ENCODE results near the gene AGAP6. TPM values are rescaled to one million over a fixed set of nuclear protein-coding genes. Genes with fewer than 3 reads are reported as not detected.
"Not testable (repeated sequence)": the region's sequence is repeated elsewhere in the genome, so short reads cannot be mapped to it uniquely, and the experiment has no call there.

The AGAP6 gene
- 10 to 100 TPM; 15.0 to 40.0 (median 23.2) TPM for total RNA-seq

GRCh38 chr10:49988376-49988775, at the start of gene AGAP6:
AGAP6 (plus strand) TSS chr10:49988406; CDS start chr10:49988716, 310 bp downstream.
- H3K9me3 ChIP-seq; H3K36me3 ChIP-seq; H3K4me3 ChIP-seq; intact Hi-C loops (cut with DNase I; ENCODE audit: low total_unique reads); DNase-seq; H3K4me1 ChIP-seq; in situ Hi-C loops (cut with MboI; ENCODE audit: low pct_ligation_motif_present in 1 of 4, low pct_unique_long_range_greater_than_20kb in 1 of 4, low sequenced_read_pairs in 3 of 4); H3K27me3 ChIP-seq; H3K27ac ChIP-seq: not testable (repeated sequence)
- 96% methylated on average over 15 of the region's 18 CpGs; no CpG with 5 or more reads in 1 of the 2 donors for WGBS, 2 donors (ENCODE audit: low coverage in 1 of 2)

- 1% methylated on average over 64 of the region's 81 CpGs; no CpG with 5 or more reads in 1 of the 2 donors for WGBS, 2 donors (ENCODE audit: low coverage in 1 of 2)
- H3K27me3 ChIP-seq; in situ Hi-C loops (cut with MboI; ENCODE audit: low pct_ligation_motif_present in 1 of 4, low pct_unique_long_range_greater_than_20kb in 1 of 4, low sequenced_read_pairs in 3 of 4); H3K9me3 ChIP-seq; H3K36me3 ChIP-seq; intact Hi-C loops (cut with DNase I; ENCODE audit: low total_unique reads): not testable (repeated sequence)
- H3K4me1 ChIP-seq: peaks cover 10 to 20% (median 12%) of the 10 kb centered on the region in 4 donors
- H3K4me3 ChIP-seq: peak within 1 kb of the TSS; percentile 42 to 91 (median 72)
- peak; percentile 47 for TF ChIP-seq POLR2A (IDR thresholded peaks at IDR 0.05)
- TF ChIP-seq POLR2AphosphoS5 (IDR thresholded peaks at IDR 0.05): peak; percentile 68 to 78 (median 78)
- peak in 1 of 5 experiments; percentile 5 for TF ChIP-seq CTCF (IDR thresholded peaks at IDR 0.05)
- H3K27ac ChIP-seq: peak within 1 kb of the TSS; percentile 81 to 84 (median 82)
- DNase-seq: peak; percentile 83
These were observed 46.5 kb upstream of the AGAP6 start, which contains the start of the genes PARG and TIMM23B for GRCh38 chr10:49941447-49942338. PARG (minus strand) TSS chr10:49942027; CDS start chr10:49941725, 302 bp downstream. TIMM23B (plus strand) TSS chr10:49942053; CDS start chr10:49942195, 142 bp downstream.

- Histone ChIP-seq H3K4me1 (peaks cover 10 to 20% (median 12%) of the 10 kb centered on the region in 4 donors), H3K4me3 (peak overlapping the region; percentile 42 to 91 (median 72)), H3K27ac (peak overlapping the region; percentile 81 to 84 (median 82))
- DNase-seq; H3K36me3 ChIP-seq; in situ Hi-C loops (cut with MboI; ENCODE audit: low pct_ligation_motif_present in 1 of 4, low pct_unique_long_range_greater_than_20kb in 1 of 4, low sequenced_read_pairs in 3 of 4); intact Hi-C loops (cut with DNase I; ENCODE audit: low total_unique reads); H3K9me3 ChIP-seq; H3K27me3 ChIP-seq: not testable (repeated sequence)
- 1 to 7% methylated on average over 6 to 12 of the region's 12 CpGs for WGBS, 2 donors (ENCODE audit: low coverage in 1 of 2)
These were observed 45.9 kb upstream of the AGAP6 start for GRCh38 chr10:49942339-49942705.

GRCh38 chr10:49943607-49944006, 44.6 kb upstream of the AGAP6 start:
- WGBS, 2 donors (ENCODE audit: low coverage in 1 of 2): 89 to 91% methylated on average over 2 of the region's 2 CpGs
- DNase-seq; H3K9me3 ChIP-seq; H3K27ac ChIP-seq; H3K27me3 ChIP-seq; intact Hi-C loops (cut with DNase I; ENCODE audit: low total_unique reads); H3K4me3 ChIP-seq; in situ Hi-C loops (cut with MboI; ENCODE audit: low pct_ligation_motif_present in 1 of 4, low pct_unique_long_range_greater_than_20kb in 1 of 4, low sequenced_read_pairs in 3 of 4); H3K36me3 ChIP-seq: not testable (repeated sequence)
- peaks cover 10 to 20% (median 12%) of the 10 kb centered on the region in 4 donors for H3K4me1 ChIP-seq

GRCh38 chr10:49948142-49948541, 40.1 kb upstream of the AGAP6 start:
- intact Hi-C loops (cut with DNase I; ENCODE audit: low total_unique reads); H3K4me3 ChIP-seq: not testable (repeated sequence)
- WGBS, 2 donors (ENCODE audit: low coverage in 1 of 2): 74 to 100% methylated on average over 1 of the region's 2 CpGs

GRCh38 chr10:49948737-49949136, 39.5 kb upstream of the AGAP6 start:
- H3K27me3 ChIP-seq; in situ Hi-C loops (cut with MboI; ENCODE audit: low pct_ligation_motif_present in 1 of 4, low pct_unique_long_range_greater_than_20kb in 1 of 4, low sequenced_read_pairs in 3 of 4); DNase-seq; H3K4me1 ChIP-seq; H3K4me3 ChIP-seq; intact Hi-C loops (cut with DNase I; ENCODE audit: low total_unique reads); H3K27ac ChIP-seq; H3K9me3 ChIP-seq; H3K36me3 ChIP-seq: not testable (repeated sequence)
- WGBS, 2 donors (ENCODE audit: low coverage in 1 of 2): 86 to 96% methylated on average over 2 of the region's 2 CpGs

More at GRCh38 chr10:49948142-49948541, 40.1 kb upstream of the AGAP6 start:
- H3K36me3 ChIP-seq; H3K27ac ChIP-seq; in situ Hi-C loops (cut with MboI; ENCODE audit: low pct_ligation_motif_present in 1 of 4, low pct_unique_long_range_greater_than_20kb in 1 of 4, low sequenced_read_pairs in 3 of 4); H3K27me3 ChIP-seq; H3K9me3 ChIP-seq; H3K4me1 ChIP-seq; DNase-seq: not testable (repeated sequence)

- H3K27ac ChIP-seq; in situ Hi-C loops (cut with MboI; ENCODE audit: low pct_ligation_motif_present in 1 of 4, low pct_unique_long_range_greater_than_20kb in 1 of 4, low sequenced_read_pairs in 3 of 4); H3K9me3 ChIP-seq; H3K27me3 ChIP-seq; intact Hi-C loops (cut with DNase I; ENCODE audit: low total_unique reads); H3K4me3 ChIP-seq; DNase-seq; H3K36me3 ChIP-seq; H3K4me1 ChIP-seq: not testable (repeated sequence)
- whole genome bisulfite sequencing, 2 donors (ENCODE audit: low coverage in 1 of 2): 67 to 80% methylated on average over 3 of the region's 3 CpGs
These were observed 36.2 kb upstream of the AGAP6 start for GRCh38 chr10:49952006-49952405.

GRCh38 chr10:49953122-49953521, 35.1 kb upstream of the AGAP6 start:
- H3K4me3 ChIP-seq: not testable (repeated sequence)

GRCh38 chr10:49970331-49970857, 17.8 kb upstream of the AGAP6 start:
- H3K9me3 ChIP-seq; H3K27ac ChIP-seq; H3K4me1 ChIP-seq; H3K36me3 ChIP-seq; in situ Hi-C loops (cut with MboI; ENCODE audit: low pct_ligation_motif_present in 1 of 4, low pct_unique_long_range_greater_than_20kb in 1 of 4, low sequenced_read_pairs in 3 of 4); intact Hi-C loops (cut with DNase I; ENCODE audit: low total_unique reads); H3K4me3 ChIP-seq; DNase-seq; H3K27me3 ChIP-seq: not testable (repeated sequence)
- 99% methylated on average over 20 of the region's 37 CpGs; no CpG with 5 or more reads in 1 of the 2 donors for WGBS, 2 donors (ENCODE audit: low coverage in 1 of 2)

More at GRCh38 chr10:49953122-49953521, 35.1 kb upstream of the AGAP6 start:
- H3K4me1 ChIP-seq; intact Hi-C loops (cut with DNase I; ENCODE audit: low total_unique reads); in situ Hi-C loops (cut with MboI; ENCODE audit: low pct_ligation_motif_present in 1 of 4, low pct_unique_long_range_greater_than_20kb in 1 of 4, low sequenced_read_pairs in 3 of 4); H3K9me3 ChIP-seq; H3K27ac ChIP-seq; DNase-seq; H3K36me3 ChIP-seq; H3K27me3 ChIP-seq: not testable (repeated sequence)
- WGBS, 2 donors (ENCODE audit: low coverage in 1 of 2): 67 to 80% methylated on average over 1 to 3 of the region's 3 CpGs
